HepG2 (cell line): Measurements from ENCODE around the gene SCML1. TPM values are rescaled to one million over a fixed set of nuclear protein-coding genes. Genes with fewer than 3 reads are reported as not detected.

ENCODE experiments used
- ATAC-seq: fragments of 200-7000 bp; cut with Tn5 transposase; 3 replicates; pipeline ENCODE4 v1.9.1; 2020; ENCODE audit warnings: mild to moderate bottlenecking, moderate library complexity
- BruUV-seq: library from RNA; stranded (reverse); fragments of 400-500 nt; replicated peaks from 2 replicates; lab custom pipeline; 2021; lab: Mats Ljungman, UMichigan
- CTCF ChIA-PET: fragments of 300-600 bp; formaldehyde crosslinking; extraction: SDS; loops from one replicate; lab custom pipeline; 2021; ENCODE audit warnings: low total read pairs, inconsistent platforms, low intra/inter-chr PET ratio; lab: Yijun Ruan, JAX
- POLR2A ChIA-PET: fragments of 350-600 bp; sonication (Branson Sonifier 250); formaldehyde crosslinking; loops from one replicate; lab custom pipeline; 2020; ENCODE audit warnings: antibody characterized with exemption, inconsistent platforms; lab: Yijun Ruan, JAX
- DNase-seq: peaks from one replicate; pipeline ENCODE4 v3.0.0-alpha.2; 2015; ENCODE audit warnings: low spot score
- FAIRE-seq: peaks from 3 replicates; lab custom pipeline; 2011; peaks lifted over from hg19 to GRCh38; lab: Jason Lieb, UNC
- H2AFZ ChIP-seq: one replicate; pipeline ENCODE4 v1.6.1; 2011; ENCODE audit warnings: low read length, inconsistent platforms
- H3K27ac ChIP-seq: fragments of 300-600 bp; 3 replicates; pipeline ENCODE4 v1.8.0; 2011; ENCODE audit warnings: mixed run types, mild to moderate bottlenecking, mixed read lengths, low read length, inconsistent platforms; ENCODE audit not compliant: insufficient read depth; ENCODE audit errors: extremely low read length
- H3K27me3 ChIP-seq, 2 experiments: fragments of 200-600 bp in 1 of 2; 2 replicates in 1 of 2; 3 replicates in 1 of 2; pipeline versions ENCODE4 v1.6.0 to v1.8.0; 2011; ENCODE audit warnings: low read length in 2 of 2, mild to moderate bottlenecking in 2 of 2, moderate library complexity in 2 of 2, inconsistent platforms in 1 of 2; ENCODE audit not compliant: insufficient read depth in 2 of 2, control insufficient read depth in 1 of 2
- H3K36me3 ChIP-seq, 2 experiments: fragments of 200-600 bp in 1 of 2; replicated peaks in 1 of 2; 2 replicates in 1 of 2; 3 replicates in 1 of 2; pipeline versions ENCODE4 v1.5.1 to v1.8.0; 2011; ENCODE audit warnings: low read length in 2 of 2, inconsistent platforms in 1 of 2; ENCODE audit not compliant: insufficient read depth in 2 of 2, control insufficient read depth in 1 of 2
- H3K4me1 ChIP-seq: 2 replicates; pipeline ENCODE4 v1.5.1; 2012; ENCODE audit warnings: low read length, inconsistent platforms; ENCODE audit not compliant: insufficient read depth
- H3K4me2 ChIP-seq: 2 replicates; pipeline ENCODE4 v1.6.0; 2011; ENCODE audit warnings: low read depth, low read length, inconsistent platforms
- H3K4me3 ChIP-seq, 3 experiments: fragments of 200-600 bp in 1 of 3; sonication (generic), shearing (Covaris generic) in 1 of 3; replicated peaks in 1 of 3; 2 replicates each; pipeline ENCODE4 v1.5.1; 2011 to 2016; ENCODE audit warnings: low read length in 3 of 3, inconsistent platforms in 2 of 3, low read depth in 2 of 3, mild to moderate bottlenecking in 2 of 3, control low read depth in 1 of 3, mixed read lengths in 1 of 3; ENCODE audit not compliant: insufficient read depth in 1 of 3
- H3K79me2 ChIP-seq: one replicate; pipeline ENCODE4 v1.6.1; 2011; ENCODE audit warnings: low read length, inconsistent platforms; ENCODE audit not compliant: insufficient read depth
- H3K9ac ChIP-seq: 2 replicates; pipeline ENCODE4 v1.6.0; 2011; ENCODE audit warnings: mild to moderate bottlenecking, low read depth, low read length, inconsistent platforms; ENCODE audit not compliant: insufficient read depth
- H3K9me3 ChIP-seq: 2 replicates; pipeline ENCODE4 v1.5.1; 2012; ENCODE audit warnings: mild to moderate bottlenecking, low read length
- H4K20me1 ChIP-seq: 2 replicates; pipeline ENCODE4 v1.6.0; 2011; ENCODE audit warnings: inconsistent platforms, mild to moderate bottlenecking, low read length, moderate library complexity; ENCODE audit not compliant: insufficient read depth
- AKAP8 ChIP-seq: sonication (generic); formaldehyde crosslinking; IDR thresholded peaks from 2 replicates; pipeline ENCODE4 v1.5.1; 2020; ENCODE audit warnings: mild to moderate bottlenecking, missing genetic modification reagents
- BATF2 ChIP-seq: sonication (generic); formaldehyde crosslinking; IDR thresholded peaks from 2 replicates; pipeline ENCODE4 v1.8.0; 2022; ENCODE audit warnings: mild to moderate bottlenecking, missing genetic modification reagents, moderate library complexity
- BCLAF1 ChIP-seq: fragments of 450-650 bp; IDR thresholded peaks from 2 replicates; pipeline ENCODE4 v1.6.1; 2017; ENCODE audit warnings: mild to moderate bottlenecking
- ONECUT2 ChIP-seq: sonication (generic); formaldehyde crosslinking; IDR thresholded peaks from 2 replicates; pipeline ENCODE4 v1.4.0; 2020; ENCODE audit warnings: missing genetic modification reagents
- REPIN1 ChIP-seq: sonication (generic); formaldehyde crosslinking; IDR thresholded peaks from 2 replicates; pipeline ENCODE4 v1.8.0; 2022; ENCODE audit warnings: missing genetic modification reagents, low read depth, mild to moderate bottlenecking, borderline replicate concordance
- whole genome bisulfite sequencing: methylation state at CpG from one replicate; pipeline ENCODE4 v1.1.6; 2017; ENCODE audit warnings: low lambda C conversion rate; 5-methylcytosine and 5-hydroxymethylcytosine counted together
- in situ Hi-C: cut with HindIII; loops from 2 replicates; pipeline ENCODE4 v1.10.0; 2017; ENCODE audit warnings: low pct_unique_long_range_greater_than_20kb; ENCODE audit not compliant: extremely low pct_ligation_motif_present
- intact Hi-C: fragments of 100-400 bp; cut with micrococcal nuclease; formaldehyde crosslinking; loops from one replicate; pipeline ENCODE4 v1.10.0; 2022; ENCODE audit not compliant: unreplicated experiment
- polyA plus RNA-seq, 8 experiments: library from polyadenylated mRNA; depleted of rRNA in 3 of 8; stranded (reverse) in 7 of 8; unstranded in 1 of 8; fragments of >200 nt; fragmentation: Illumina TruSeq in 4 of 8; extraction: Trizol in 4 of 8; gene quantifications; 2 replicates each; pipeline versions ENCODE4 v1.2.1 to v1.2.3, GENCODE V29; 2011 to 2016; ENCODE audit warnings: low read depth in 4 of 8, missing spikeins in 1 of 8, mixed read lengths in 1 of 8; ENCODE audit not compliant: insufficient read depth in 1 of 8
- total RNA-seq, 5 experiments: library from RNA; depleted of rRNA; stranded (reverse); fragments of >200 nt; fragmentation: Illumina TruSeq; extraction: Trizol; gene quantifications; 2 replicates each; pipeline ENCODE4 v1.2.3, GENCODE V29; 2016; ENCODE audit warnings: low read depth in 1 of 5

SCML1 gene
- total and polyA plus RNA-seq, 2 of the 13 experiments (the other 11 are each of a cell fraction or from before 2014, with no cell fraction given), result 24.2 to 129 TPM

GRCh38 chrX:17788956-17789562 lies 51.8 kb downstream of the SCML1 start:
- ATAC-seq, result no peak
- POLR2A ChIA-PET, result no interaction called here
- H3K9me3 ChIP-seq, result no peaks in the 10 kb centered on the region
- DNase-seq, result no peak
- 31% methylated on average over 3 of the region's 8 CpGs for WGBS
- H2AFZ ChIP-seq, result no peak overlapping the region
- in situ Hi-C loops, result no loop called here
- no peak overlapping the region for H3K4me2 ChIP-seq
- no peak for FAIRE-seq
- intact Hi-C loops, result no loop called here
- no peaks in the 10 kb centered on the region for H3K79me2 ChIP-seq
- no peak overlapping the region for H3K4me3 ChIP-seq
- H3K4me1 ChIP-seq, result no peaks in the 10 kb centered on the region; the same call in 1 of the 2 replicates
- H3K36me3 ChIP-seq, result no peaks in the 10 kb centered on the region
- H4K20me1 ChIP-seq, result no peaks in the 10 kb centered on the region
- no peaks in the 10 kb centered on the region for H3K27me3 ChIP-seq
- no peak for TF ChIP-seq REPIN1 (CRISPR knock-in tag)
- no peak for TF ChIP-seq BCLAF1
- CTCF ChIA-PET, result no interaction called here
- no peak overlapping the region for H3K9ac ChIP-seq
- BruUV-seq, result no TSS peak
- H3K27ac ChIP-seq, result no peak overlapping the region

GRCh38 chrX:17792826-17793225 lies 55.5 kb downstream of the SCML1 start:
- no peaks in the 10 kb centered on the region for H3K79me2 ChIP-seq
- H3K27me3 ChIP-seq, result no peaks in the 10 kb centered on the region
- H3K4me3 ChIP-seq, result no peak overlapping the region
- no peak for DNase-seq
- no peaks in the 10 kb centered on the region for H3K9me3 ChIP-seq
- FAIRE-seq, result no peak
- H2AFZ ChIP-seq, result no peak overlapping the region
- no peak for ATAC-seq
- no peak overlapping the region for H3K9ac ChIP-seq
- CTCF ChIA-PET, result no interaction called here
- intact Hi-C loops, result no loop called here
- peaks cover 9% of the 10 kb centered on the region; the same call in 1 of the 2 replicates for H3K4me1 ChIP-seq
- BruUV-seq, result no TSS peak
- no peak overlapping the region for H3K4me2 ChIP-seq
- POLR2A ChIA-PET, result no interaction called here
- TF ChIP-seq BATF2 (no peak), ONECUT2 (CRISPR knock-in tag) (no peak), AKAP8 (CRISPR knock-in tag) (no peak)
- TF ChIP-seq, all 625 proteins: peak for 0
- no CpG with 5 or more reads among the region's 1 CpG for WGBS
- Histone ChIP-seq H3K36me3 (no peaks in the 10 kb centered on the region), H3K27ac (no peak overlapping the region), H4K20me1 (no peaks in the 10 kb centered on the region)
- in situ Hi-C loops, result no loop called here
